ENCODE data around the gene BGN.

The BGN gene

GRCh38 chrX:153485396-153486080 lies 9.2 kb upstream of the BGN start:
- DNase-seq = no peak

- no peak for DNase-seq
Measured at GRCh38 chrX:153486171-153486570, 8.6 kb upstream of the BGN start.

DNA sequence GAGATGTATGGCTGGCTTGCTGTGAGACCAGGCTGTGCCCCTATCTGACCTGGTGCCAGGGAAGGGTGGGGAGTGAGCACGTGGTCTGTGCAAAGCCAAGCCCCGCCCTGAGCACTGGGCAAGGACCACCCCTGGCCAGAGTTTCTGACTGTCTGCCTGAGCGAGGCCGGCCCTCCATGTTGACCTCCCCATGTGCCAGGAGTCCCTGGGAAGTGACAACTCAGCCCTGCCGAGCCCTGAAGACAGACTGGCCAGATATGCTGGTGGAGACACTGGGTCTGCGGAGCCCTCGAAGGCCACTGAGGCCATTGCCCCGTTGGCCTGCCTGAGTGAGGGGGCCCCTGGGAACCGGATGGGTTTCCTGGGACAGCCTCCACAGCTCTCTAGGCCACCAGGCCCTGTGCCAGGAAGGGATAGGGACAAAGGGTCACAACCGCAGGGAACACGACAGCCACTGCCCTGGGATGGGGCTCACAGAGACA lies 7.1 kb upstream of the BGN start:
- DNase-seq = no peak

- DNase-seq = no peak
Measured at GRCh38 chrX:153488231-153488914, 6.4 kb upstream of the BGN start.

GRCh38 chrX:153490217-153490930 lies 4.4 kb upstream of the BGN start:
- no peak for DNase-seq

- DNase-seq = no peak
Measured at GRCh38 chrX:153491351-153491914, 3.3 kb upstream of the BGN start.

- DNase-seq = no peak
Measured at GRCh38 chrX:153491918-153492317, 2.9 kb upstream of the BGN start.

GRCh38 chrX:153492543-153492942 lies 2.2 kb upstream of the BGN start:
- no peak for DNase-seq

GRCh38 chrX:153493085-153493484 lies 1.7 kb upstream of the BGN start:
- no peak for DNase-seq

GRCh38 chrX:153494061-153494460 lies 719 bp upstream of the BGN start:
- no peak for DNase-seq

DNA sequence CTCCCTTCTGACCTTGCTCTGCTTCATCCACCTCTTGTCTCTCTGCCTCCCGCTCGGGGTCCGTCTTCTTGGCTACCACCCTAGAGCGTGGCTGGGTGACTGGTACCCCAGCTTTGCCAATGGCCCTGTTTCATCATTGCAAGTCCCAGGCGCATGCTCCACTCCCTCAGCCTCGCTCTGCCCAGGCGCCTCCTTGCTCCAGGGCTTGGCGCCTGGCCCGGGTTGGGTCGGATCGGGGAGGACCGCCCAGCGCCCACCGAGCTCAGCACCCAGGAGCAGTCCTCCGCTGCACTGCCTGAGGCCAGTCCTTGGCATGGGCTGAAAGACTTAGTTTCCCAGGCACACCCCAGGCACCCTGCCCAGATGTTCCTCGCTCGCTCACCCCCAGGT lies 577 bp downstream of the BGN start:
- DNase-seq = no peak

- no peak for DNase-seq
Measured at GRCh38 chrX:153495903-153496589, 1.3 kb downstream of the BGN start.

DNA sequence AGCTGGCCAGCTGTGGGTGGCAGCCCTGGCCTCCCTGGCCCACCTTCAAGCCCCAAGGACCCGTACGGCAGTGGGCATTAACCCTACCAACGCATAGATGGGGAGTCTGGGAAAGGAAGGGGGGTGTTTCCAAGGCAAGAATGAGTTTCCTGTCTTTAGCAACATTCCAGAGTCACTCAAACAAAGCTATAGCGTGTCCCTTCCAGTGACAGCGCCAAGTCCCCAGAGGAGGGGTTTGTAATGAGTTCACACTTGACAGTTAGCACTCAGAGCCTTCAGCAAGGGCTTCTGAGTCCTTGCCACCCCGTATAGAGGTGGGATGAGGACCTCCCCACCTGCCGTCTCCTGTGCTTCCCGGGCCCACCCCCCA lies 1.8 kb downstream of the BGN start:
- DNase-seq = no peak

GRCh38 chrX:153498453-153498852 lies 3.7 kb downstream of the BGN start:
- DNase-seq = no peak

DNA sequence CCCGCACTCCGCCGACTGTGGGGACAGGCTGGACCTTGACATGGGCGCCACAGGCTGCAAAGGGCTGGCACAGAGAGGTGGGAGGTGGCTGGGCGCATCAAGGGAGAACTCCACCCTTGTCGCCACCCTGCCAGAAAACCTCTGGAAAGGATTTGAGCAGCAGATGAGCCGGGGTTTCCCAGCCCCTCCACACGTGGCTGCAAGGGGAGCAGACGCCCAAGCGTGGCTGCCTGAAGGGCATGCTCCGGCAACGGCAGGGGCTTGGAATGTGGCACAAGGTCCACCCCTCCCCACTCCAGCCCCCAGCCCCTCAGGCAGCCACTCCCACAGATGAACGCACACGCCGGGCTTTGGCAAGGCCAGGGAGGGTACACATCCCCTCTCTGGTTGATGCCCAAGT lies 4.6 kb downstream of the BGN start:
- no peak for DNase-seq

GRCh38 chrX:153499876-153500275 lies 5.1 kb downstream of the BGN start:
- DNase-seq = no peak

DNA sequence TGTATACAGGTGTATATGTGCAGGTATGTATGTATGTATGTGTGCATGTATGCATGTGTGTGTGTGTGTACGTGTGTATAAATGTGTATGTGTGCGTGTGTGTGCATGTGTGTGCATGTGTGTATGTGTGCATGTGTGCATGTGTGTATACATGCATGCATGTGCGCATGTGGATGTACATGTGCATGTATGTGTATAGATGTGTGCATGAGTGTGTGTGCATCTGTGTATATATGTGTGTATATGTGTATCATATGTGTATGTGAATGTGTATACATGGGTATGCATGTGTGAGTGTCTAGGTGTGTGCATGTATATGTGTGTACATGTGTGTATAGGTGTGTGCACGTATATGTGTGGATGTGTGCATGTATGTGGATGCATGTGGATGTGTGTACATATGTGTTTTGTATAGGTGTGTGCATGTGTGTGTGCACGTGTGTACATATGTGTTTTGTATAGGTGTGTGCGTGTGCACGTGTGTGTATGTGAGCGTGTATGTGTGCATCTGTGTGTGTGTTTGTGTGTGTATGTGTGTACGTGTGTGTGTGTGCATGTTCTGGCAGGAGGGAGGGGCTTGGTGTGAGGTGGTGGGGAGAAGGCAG lies 6.0 kb downstream of the BGN start:
- no peak for DNase-seq

GRCh38 chrX:153501530-153501929 lies 6.8 kb downstream of the BGN start:
- DNase-seq = no peak

DNA sequence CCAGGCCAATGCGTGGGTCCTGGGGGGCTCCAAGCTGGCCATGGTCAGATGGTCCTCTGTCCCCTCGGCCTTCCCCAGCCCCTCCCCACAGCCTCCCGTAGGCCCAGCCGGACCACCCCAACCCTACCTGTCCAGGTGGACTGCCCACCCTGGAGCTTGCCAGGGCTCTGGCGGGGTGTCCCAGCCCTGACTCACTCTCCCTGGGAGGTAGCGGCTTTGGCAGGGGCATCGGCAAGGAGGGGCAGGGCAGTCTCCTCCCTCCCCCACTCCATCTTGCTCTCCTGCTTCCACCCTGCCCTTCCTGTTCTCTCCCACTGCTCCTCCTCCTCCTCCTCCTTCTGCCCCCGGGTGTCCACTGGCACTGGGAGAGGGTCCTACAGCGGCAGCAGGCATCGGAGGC lies 7.4 kb downstream of the BGN start:
- no peak for DNase-seq

DNA sequence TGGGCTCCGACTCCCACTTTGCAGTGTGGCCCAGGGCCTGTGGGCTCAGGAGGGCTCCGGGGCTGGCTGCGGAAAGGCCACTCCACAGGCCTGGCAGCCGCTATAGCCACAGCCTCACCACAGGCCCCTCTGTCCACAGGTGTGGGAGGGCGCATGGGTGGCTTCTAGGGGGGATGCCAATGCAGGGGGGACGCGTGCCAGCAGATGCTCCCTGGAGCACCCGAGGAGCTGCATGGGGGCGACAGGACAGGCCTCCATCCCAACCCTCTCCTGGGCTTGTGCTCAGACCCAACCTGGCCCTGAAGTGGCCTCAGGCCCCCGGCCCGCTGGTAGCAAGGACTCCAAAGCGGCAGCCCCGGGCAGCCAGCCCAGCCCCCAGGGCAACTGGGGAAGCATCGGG lies 8.0 kb downstream of the BGN start:
- DNase-seq = no peak

- no peak for DNase-seq
Measured at GRCh38 chrX:153504445-153505016, 9.8 kb downstream of the BGN start.

- DNase-seq = no peak
Measured at GRCh38 chrX:153505361-153505760, 10.6 kb downstream of the BGN start.
